Measurements from ENCODE around the gene NFAM1. TPM values are rescaled to one million over a fixed set of nuclear protein-coding genes. Genes with fewer than 3 reads are reported as not detected.
A peak's percentile ranks its signal among the peaks of the same experiment; 100 is the strongest.

Gene NFAM1
- total and polyA plus RNA-seq, 7 donors = 0.08 to 1.1 (median 0.30) TPM

DNA sequence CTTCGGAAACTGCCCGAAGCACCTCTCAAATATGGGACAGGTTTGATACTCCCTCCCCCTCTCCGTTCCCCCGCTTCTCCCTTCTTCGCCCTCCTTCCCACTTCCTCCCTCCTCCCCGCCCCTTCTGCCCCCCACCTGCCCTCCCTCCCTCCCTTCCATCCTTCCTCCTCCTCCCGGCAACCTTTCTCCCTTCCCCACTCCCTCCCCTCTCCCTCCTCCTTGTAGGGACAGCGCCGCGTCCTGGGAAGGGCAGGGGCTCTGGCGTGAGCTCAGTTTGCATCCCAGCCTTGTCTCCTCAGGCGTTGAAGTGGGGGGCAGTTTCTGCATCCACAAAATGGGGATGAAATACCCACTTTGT is 6.1 kb upstream of the NFAM1 start:
- H3K4me1 ChIP-seq = no peaks in the 10 kb centered on the region
- no peaks in the 10 kb centered on the region for H3K36me3 ChIP-seq (ENCODE audit: insufficient read depth in 1 of 2, low read depth in 1 of 2)
- H3K27ac ChIP-seq = no peak overlapping the region
- peaks cover 0 to 63% (median 15%) of the 10 kb centered on the region in 3 donors for H3K27me3 ChIP-seq (ENCODE audit: insufficient read depth in 3 of 3, low read length in 2 of 3)
- DNase-seq = no peak
- TF ChIP-seq CTCF (IDR thresholded peaks at IDR 0.05) = no peak
- H3K4me3 ChIP-seq = no peak overlapping the region
- H3K9me3 ChIP-seq = no peaks in the 10 kb centered on the region
- intact Hi-C loops (cut with DNase I) = loop anchor here (5.0 to 10.0 kb wide), 3 partner anchors 166 to 463 kb away; partner anchors contain the start of genes NDUFA6 (in 1 of the 2) and TCF20 (in 1 of the 2)
- 28 to 31% (median 30%) methylated on average over 11 to 12 of the region's 12 CpGs for WGBS, 3 donors
- no peak for ATAC-seq

DNA sequence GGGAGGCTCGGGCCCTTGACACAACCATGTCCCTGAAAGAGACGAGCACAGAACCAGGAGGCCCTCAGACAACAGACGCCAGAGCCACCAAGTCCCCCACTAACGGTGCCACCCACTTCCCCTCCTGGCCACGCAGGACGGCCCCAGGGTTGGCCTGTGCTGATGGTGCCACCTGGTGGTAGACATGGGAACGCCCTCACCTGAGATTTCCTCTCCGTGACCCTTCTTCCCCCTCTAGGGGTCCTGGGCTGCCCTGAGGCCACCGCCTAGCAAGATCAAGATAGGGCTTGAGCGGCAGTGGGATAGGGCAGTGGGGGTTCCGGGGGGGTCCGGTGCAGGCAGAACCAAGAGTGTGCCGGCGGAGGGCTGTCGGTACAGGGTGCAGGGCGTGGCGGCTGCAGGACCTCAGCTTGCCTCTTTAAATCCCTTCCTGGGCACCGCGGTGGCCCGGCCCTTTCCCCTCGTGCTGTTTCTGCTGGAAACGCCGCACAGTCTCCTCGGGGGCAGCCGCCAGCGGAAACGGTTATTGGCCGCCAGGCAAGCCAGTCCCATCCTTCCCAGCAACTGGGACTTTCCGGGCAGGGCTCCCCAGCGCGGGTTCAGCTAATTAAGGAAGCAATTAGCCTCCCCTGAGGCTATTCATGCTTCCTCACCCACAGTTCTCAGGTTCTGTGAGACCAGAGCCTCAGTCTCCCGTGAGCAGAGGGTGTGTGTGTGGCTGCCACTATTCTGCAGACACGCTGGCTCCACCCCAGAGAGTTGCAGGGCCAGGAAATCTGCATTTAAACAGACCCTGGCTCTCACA is 5.5 kb upstream of the NFAM1 start:
- DNase-seq = peak; percentile 71 to 86
- peak; percentile 94 for TF ChIP-seq CTCF (IDR thresholded peaks at IDR 0.05)
- Histone ChIP-seq H3K27me3 (ENCODE audit: insufficient read depth in 3 of 3, low read length in 2 of 3) (peaks cover 0 to 69% (median 16%) of the 10 kb centered on the region in 3 donors), H3K9me3 (no peaks in the 10 kb centered on the region), H3K27ac (no peak overlapping the region), H3K36me3 (ENCODE audit: insufficient read depth in 1 of 2, low read depth in 1 of 2) (no peaks in the 10 kb centered on the region), H3K4me1 (no peaks in the 10 kb centered on the region), H3K4me3 (peak overlapping the region; percentile 44)
- peak; percentile 83 to 93 (median 88) for ATAC-seq
- intact Hi-C loops (cut with DNase I) = loop anchor here (1.0 to 10.0 kb wide), 6 partner anchors 165 to 463 kb away; partner anchors contain the start of genes NDUFA6 (in 2 of the 2) and TCF20 (in 1 of the 2)
- 2 to 3% (median 3%) methylated on average over 31 to 33 of the region's 33 CpGs for WGBS, 3 donors

DNA sequence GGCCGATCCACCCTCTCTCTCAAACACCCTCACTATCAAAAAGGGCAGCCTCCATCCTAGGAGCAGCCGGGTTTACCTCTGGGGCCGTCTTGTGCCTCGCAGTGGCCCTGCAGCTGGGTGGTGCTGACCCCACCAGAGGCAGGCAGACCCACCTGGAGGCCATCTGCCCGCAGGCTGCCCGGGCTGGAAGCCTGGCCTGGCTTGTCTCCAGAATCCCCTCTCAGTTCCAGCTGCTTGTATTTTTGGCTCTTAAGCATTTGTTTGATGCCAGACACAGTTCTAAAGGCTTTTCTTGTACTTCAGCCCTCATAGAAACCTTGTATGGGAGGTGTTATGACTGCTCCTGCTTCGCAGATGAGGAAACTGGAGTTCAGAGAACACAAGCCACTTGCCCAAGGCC is 4.2 kb upstream of the NFAM1 start:
- 5 to 14% (median 11%) methylated on average over 7 of the region's 7 CpGs for WGBS, 3 donors
- DNase-seq (no peak), ATAC-seq (no peak)
- no peak overlapping the region for H3K27ac ChIP-seq
- H3K9me3 ChIP-seq = no peaks in the 10 kb centered on the region
- no peak overlapping the region for H3K4me3 ChIP-seq
- peaks cover 0 to 77% (median 22%) of the 10 kb centered on the region in 3 donors for H3K27me3 ChIP-seq (ENCODE audit: insufficient read depth in 3 of 3, low read length in 2 of 3)
- no peaks in the 10 kb centered on the region for H3K4me1 ChIP-seq
- H3K36me3 ChIP-seq (ENCODE audit: insufficient read depth in 1 of 2, low read depth in 1 of 2) = no peaks in the 10 kb centered on the region
- no peak for TF ChIP-seq CTCF (IDR thresholded peaks at IDR 0.05)
- intact Hi-C loops (cut with DNase I) = loop anchor here (2.0 to 10.0 kb wide), 5 partner anchors 164 to 462 kb away; partner anchors contain the start of genes NDUFA6 (in 2 of the 2) and TCF20 (in 1 of the 2)

DNA sequence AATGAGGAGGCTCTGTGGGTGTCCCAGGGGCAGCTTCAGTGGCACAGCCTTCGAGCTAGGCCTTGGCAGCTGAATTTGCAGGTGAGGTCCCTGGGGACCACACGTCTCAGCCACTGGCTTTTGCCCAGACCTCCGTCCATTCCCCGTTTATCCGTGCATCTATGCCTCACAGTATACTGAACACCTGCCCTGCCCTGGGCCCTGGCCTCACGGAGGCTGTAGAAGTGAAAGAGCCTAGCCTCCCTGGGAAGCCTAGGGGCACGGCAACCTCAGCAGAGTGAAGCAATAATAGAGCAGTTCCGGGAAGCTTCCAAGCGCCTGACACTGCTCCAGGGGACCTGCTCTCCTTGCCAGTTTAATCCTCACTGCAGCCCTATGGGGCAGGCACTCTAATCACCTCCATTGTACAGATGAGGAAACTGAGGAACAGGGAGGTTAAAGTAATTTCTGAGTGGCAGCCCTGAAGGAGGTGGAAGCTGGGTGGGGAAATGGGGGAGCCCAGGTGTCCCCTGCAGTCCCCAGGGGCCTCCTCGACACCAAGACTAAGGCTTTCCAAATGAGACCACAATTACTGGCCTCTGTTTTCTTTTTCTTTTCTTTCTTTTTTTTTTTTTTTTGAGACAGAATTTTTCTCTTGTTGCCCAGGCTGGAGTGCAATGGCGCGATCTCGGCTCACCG is 2.7 kb upstream of the NFAM1 start:
- DNase-seq (no peak), ATAC-seq (no peak)
- TF ChIP-seq CTCF (IDR thresholded peaks at IDR 0.05) = no peak
- Histone ChIP-seq H3K4me1 (no peaks in the 10 kb centered on the region), H3K27me3 (ENCODE audit: insufficient read depth in 3 of 3, low read length in 2 of 3) (peaks cover 0 to 77% (median 24%) of the 10 kb centered on the region in 3 donors), H3K4me3 (no peak overlapping the region), H3K9me3 (no peaks in the 10 kb centered on the region), H3K27ac (no peak overlapping the region), H3K36me3 (ENCODE audit: insufficient read depth in 1 of 2, low read depth in 1 of 2) (no peaks in the 10 kb centered on the region)
- intact Hi-C loops (cut with DNase I) = loop anchor here (5.0 to 10.0 kb wide), 3 partner anchors 163 to 460 kb away; partner anchors contain the start of genes NDUFA6 (in 1 of the 2) and TCF20 (in 1 of the 2)
- WGBS, 3 donors = 64 to 72% (median 65%) methylated on average over 14 of the region's 14 CpGs
